Activated T-helper 17 cell treated with anti-CD3 and anti-CD28 coated beads, Interleukin-2, amount 50 U/mL, for 72 hours (primary cell): ENCODE results near the gene HIRA. TPM values are rescaled to one million over a fixed set of nuclear protein-coding genes. Genes with fewer than 3 reads are reported as not detected.
"Not testable (repeated sequence)": the region's sequence is repeated elsewhere in the genome, so short reads cannot be mapped to it uniquely, and the experiment has no call there.

Experiments
- ATAC-seq: fragments of 150-1000 bp; cut with Tn5 transposase; replicated peaks from 2 replicates; pipeline ENCODE4 v1.10.0; 2021; ENCODE audit warnings: mild to moderate bottlenecking, moderate library complexity
- H3K27ac Mint-ChIP-seq: one replicate; pipeline ENCODE4 v1.8.0; 2022; ENCODE audit warnings: mixed read lengths
- H3K27me3 Mint-ChIP-seq: one replicate; pipeline ENCODE4 v1.8.0; 2022; ENCODE audit warnings: mixed read lengths
- H3K36me3 Mint-ChIP-seq: one replicate; pipeline ENCODE4 v1.8.0; 2022; ENCODE audit warnings: low read depth, mild to moderate bottlenecking, mixed read lengths
- H3K4me1 Mint-ChIP-seq: one replicate; pipeline ENCODE4 v1.8.0; 2022; ENCODE audit warnings: mixed read lengths
- H3K4me3 Mint-ChIP-seq: one replicate; pipeline ENCODE4 v1.8.0; 2022; ENCODE audit warnings: mild to moderate bottlenecking, mixed read lengths
- H3K9me3 Mint-ChIP-seq: one replicate; pipeline ENCODE4 v1.8.0; 2022; ENCODE audit warnings: mixed read lengths
- total RNA-seq, 2 donors: library from RNA; stranded (reverse); gene quantifications; one replicate each; pipeline ENCODE4 v1.2.3, GENCODE V29; 2022

Gene HIRA
- total RNA-seq, 2 donors from 2014 or later: 21.4 to 45.6 TPM

- Mint-ChIP-seq H3K4me3 (no peak overlapping the region), H3K36me3 (peaks cover 85% of the 10 kb centered on the region), H3K4me1 (no peaks in the 10 kb centered on the region), H3K27ac (peak overlapping the region; percentile 44), H3K27me3 (no peaks in the 10 kb centered on the region), H3K9me3 (no peaks in the 10 kb centered on the region)
- ATAC-seq: no peak
Measured at GRCh38 chr22:19440411-19441195, 9.1 kb upstream of the HIRA start.

DNA sequence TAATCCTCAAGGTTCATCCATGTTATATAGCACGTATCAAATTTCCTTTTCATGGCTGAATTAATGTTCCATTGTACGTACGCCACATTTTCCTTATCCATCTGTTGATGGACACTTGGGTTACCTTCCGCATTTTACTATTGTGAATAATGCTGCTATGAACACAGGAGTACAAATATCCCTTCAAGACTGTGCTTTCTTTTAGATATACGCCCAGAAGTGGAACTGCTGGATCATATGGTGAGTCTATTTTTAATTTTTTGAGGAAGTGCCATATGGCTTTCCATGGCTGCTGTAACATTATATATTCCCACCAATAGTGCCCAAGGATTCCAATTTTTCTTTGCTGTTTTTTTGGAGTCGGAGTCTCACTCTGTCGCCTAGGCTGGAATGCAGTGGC lies 6.8 kb upstream of the HIRA start:
- H3K27ac Mint-ChIP-seq: peak overlapping the region; percentile 24
- peaks cover 5% of the 10 kb centered on the region for H3K4me1 Mint-ChIP-seq
- peaks cover 83% of the 10 kb centered on the region for H3K36me3 Mint-ChIP-seq
- no peak overlapping the region for H3K4me3 Mint-ChIP-seq
- H3K27me3 Mint-ChIP-seq: no peaks in the 10 kb centered on the region
- H3K9me3 Mint-ChIP-seq: no peaks in the 10 kb centered on the region
- no peak for ATAC-seq

GRCh38 chr22:19436444-19437161 lies 5.1 kb upstream of the HIRA start:
- ATAC-seq, H3K27me3 Mint-ChIP-seq, H3K4me3 Mint-ChIP-seq, H3K9me3 Mint-ChIP-seq, H3K4me1 Mint-ChIP-seq: not testable (repeated sequence)
- peaks cover 72% of the 10 kb centered on the region for H3K36me3 Mint-ChIP-seq
- peak overlapping the region; percentile 8 for H3K27ac Mint-ChIP-seq

DNA sequence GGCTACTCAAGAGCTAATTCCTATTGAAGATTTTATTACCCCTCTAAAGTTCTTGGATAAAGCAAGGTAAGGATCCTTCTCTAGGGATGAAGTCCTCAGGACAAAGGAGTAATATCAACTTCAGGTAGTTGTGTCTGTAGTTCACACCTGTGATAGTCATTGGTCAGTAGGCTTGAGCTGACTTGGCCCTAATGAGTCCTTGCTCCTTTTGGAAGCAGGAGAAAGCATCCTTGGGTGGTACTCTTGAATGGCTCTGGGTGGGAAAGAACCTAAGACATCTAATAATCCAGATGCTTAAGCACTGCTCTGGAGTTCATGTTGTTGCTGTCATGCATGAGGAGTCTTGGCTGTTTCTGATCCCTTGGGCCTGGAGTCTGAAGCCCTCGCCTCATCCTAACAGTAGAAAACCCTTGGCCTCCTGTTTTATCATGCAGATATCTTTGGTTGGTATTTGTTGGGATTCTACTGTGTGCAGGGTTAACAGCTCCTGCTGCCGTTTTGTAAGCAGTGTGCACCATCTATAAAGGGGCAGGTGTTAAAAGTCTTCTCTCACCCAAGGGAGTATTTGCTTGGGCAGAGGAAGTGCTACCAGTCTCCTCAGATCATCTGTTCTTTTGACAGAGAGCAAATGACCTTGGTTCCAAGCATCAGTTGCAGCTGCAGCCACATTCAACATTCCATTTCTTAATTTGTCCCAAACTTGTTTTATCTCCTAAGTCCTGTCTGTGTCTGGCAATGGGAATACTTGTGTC lies 3.5 kb upstream of the HIRA start:
- Mint-ChIP-seq H3K27me3 (no peaks in the 10 kb centered on the region), H3K9me3 (no peaks in the 10 kb centered on the region), H3K4me3 (peak overlapping the region; percentile 84), H3K27ac (peak overlapping the region; percentile 71), H3K36me3 (peaks cover 60% of the 10 kb centered on the region), H3K4me1 (peaks cover 10% of the 10 kb centered on the region)
- no peak for ATAC-seq

DNA sequence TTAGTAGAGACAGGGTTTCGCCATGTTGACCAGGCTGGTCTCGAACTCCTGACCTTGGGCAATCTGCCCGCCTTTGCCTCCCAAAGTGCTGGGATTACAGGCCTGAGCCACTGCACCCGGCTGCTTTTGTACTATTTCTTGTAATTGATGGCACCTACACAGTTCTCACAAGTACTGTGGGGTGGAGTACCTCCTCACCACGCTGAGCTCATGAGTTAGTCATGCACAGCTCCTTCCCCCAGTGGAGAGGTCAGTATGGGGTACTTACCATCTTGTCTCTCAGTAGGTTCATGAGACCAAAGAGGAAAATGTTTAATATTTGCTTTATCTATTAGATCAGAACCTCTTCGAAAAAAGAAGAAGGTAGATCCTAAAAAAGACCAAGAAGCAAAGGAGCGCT lies 2.9 kb upstream of the HIRA start:
- peak overlapping the region; percentile 84 for H3K4me3 Mint-ChIP-seq
- H3K27ac Mint-ChIP-seq: peak overlapping the region; percentile 71
- H3K4me1 Mint-ChIP-seq: peaks cover 16% of the 10 kb centered on the region
- H3K9me3 Mint-ChIP-seq: no peaks in the 10 kb centered on the region
- H3K36me3 Mint-ChIP-seq: peaks cover 60% of the 10 kb centered on the region
- no peak for ATAC-seq
- H3K27me3 Mint-ChIP-seq: no peaks in the 10 kb centered on the region

DNA sequence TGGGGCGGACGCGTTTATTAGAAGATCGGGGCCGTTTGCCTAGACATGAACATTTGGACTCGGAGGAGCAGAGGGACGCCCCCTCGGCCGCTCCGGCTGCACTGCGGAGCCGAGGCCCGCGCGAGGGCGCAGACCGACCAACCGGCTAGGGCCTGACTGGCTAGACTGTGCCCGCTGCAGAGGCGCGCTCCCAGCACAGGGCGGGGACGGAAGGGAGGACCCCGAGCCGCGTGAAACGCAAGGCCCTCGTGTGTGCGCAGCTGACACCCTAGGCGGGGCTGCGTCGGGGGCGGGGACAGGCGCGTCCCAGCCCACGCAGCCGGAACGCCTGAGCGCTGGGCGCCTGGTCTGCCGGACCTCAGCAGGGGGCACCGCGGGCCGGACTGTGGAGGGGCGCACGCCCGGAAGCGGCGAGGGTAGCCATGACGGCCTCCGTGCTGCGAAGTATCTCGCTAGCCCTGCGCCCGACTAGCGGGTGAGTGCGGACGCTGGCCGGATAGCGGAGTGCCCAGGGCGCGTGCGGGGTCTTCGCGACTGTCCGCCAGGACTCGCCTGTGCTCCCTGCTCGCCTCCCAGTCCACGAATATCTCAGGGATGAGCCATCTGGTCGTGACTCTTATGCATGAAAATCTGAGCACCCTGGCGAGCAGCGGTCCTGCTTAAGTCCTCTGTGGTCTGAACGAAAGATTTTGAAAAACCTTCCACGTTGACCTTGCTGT lies 759 bp upstream of the HIRA start, which contains the start of gene MRPL40:
Gene MRPL40 (plus strand): TSS at position 413 of the 719 bp plus-strand sequence. CDS start 10 bp downstream, at position 423.
- Mint-ChIP-seq H3K27me3 (no peaks in the 10 kb centered on the region), H3K27ac (peak within 1 kb of the TSS; percentile 78), H3K36me3 (peaks cover 54% of the 10 kb centered on the region), H3K4me3 (peak within 1 kb of the TSS; percentile 84), H3K9me3 (no peaks in the 10 kb centered on the region), H3K4me1 (peaks cover 20% of the 10 kb centered on the region)
- ATAC-seq: peak; percentile 85

DNA sequence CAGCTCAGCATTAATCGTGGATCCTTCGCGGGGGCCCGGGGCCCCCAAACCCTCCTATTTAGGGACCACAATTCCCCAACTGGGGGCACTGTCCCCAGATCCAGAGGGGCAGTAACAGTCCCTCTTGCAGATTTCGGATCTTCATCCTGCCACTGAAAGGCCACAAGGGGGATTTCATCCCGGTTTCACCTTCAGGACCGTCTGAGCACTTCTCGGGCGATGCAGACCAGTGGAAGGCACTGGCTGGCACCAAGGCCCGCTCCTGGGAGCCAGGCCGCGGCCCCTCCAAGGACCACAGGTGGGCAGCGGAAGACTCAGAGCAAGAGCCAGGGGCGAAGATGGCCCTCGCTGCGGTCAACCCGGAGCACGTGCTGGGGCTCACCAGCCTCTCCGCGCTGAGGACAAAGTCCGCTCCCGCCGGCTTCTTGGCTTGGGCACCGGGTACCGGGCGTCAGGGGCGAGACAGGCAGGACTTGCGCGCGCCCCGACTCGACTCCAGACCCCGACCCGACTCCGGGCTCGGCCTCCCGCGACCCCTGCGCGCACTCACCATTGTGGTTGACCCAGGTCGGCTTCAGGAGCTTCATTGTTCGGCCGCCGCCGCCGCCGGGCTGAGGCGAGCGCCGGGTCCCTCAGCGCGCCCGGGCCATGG lies 517 bp downstream of the HIRA start:
- ATAC-seq: no peak
- Mint-ChIP-seq H3K4me3 (peak overlapping the region; percentile 89), H3K27me3 (no peaks in the 10 kb centered on the region), H3K4me1 (peaks cover 32% of the 10 kb centered on the region), H3K36me3 (peaks cover 52% of the 10 kb centered on the region), H3K9me3 (no peaks in the 10 kb centered on the region), H3K27ac (peak overlapping the region; percentile 86)

GRCh38 chr22:19429950-19430889 lies 1.3 kb downstream of the HIRA start:
- Mint-ChIP-seq H3K27ac (peak overlapping the region; percentile 86), H3K36me3 (peaks cover 48% of the 10 kb centered on the region), H3K27me3 (no peaks in the 10 kb centered on the region), H3K4me3 (peak overlapping the region; percentile 89), H3K9me3 (no peaks in the 10 kb centered on the region), H3K4me1 (peaks cover 33% of the 10 kb centered on the region)
- no peak for ATAC-seq

DNA sequence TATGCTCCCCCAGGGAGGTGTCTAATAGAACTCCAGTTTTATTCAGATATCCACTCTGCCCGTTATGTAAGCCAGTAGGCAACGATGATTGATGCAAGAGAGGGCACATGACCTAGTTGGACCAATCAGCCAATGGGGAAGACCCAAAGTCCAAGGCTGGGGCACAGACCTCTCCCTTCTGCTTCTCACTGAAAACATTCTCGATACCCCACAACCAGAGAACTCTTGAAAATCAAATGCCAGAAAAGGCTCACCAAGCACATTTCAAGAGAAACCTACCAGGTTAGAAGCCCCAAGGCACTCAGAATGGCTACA lies 7.4 kb downstream of the HIRA start:
- no peak for ATAC-seq
- no peak overlapping the region for H3K27ac Mint-ChIP-seq
- H3K4me1 Mint-ChIP-seq: peaks cover 53% of the 10 kb centered on the region

DNA sequence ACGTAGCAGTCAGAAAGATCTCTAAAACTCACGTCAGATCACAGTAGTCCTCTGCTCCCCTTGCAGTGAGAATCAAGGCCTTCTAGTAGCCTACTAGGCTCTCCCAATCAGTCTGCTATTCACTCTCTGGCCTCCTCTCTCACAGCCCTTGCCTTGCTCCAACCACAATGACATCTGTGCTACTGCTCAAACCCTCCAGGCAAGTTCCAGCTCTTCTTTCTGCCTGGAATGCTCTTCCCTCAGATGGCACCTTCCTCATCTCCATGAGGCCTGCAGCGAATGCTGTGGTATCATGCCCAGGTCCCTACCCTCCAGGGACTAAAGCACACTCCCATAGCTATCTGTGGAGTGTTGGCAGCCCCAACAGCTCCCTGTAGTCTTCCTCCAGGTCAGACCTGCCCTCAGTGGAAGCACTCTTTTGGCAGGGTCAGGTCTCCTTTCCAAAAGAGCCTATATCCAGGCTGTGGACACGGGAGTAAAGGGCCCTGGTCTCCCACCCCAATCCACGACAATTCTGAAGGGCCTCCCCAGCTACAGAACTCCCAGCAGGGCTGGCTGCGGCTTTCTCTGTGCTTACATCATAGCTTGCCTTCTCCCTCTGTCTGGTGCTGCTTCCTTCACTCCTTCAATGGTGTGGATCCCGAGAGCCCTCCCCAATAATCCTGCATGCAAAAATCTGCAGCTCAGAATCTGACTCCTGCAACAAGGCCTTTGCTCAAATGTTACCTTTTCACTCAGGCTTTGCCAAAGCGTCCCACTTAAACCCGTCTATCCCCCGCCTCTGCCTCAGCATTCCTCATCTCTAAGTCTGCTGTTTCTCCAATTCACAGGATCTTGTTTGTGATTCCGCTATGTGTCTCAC lies 8.9 kb downstream of the HIRA start:
- no peaks in the 10 kb centered on the region for H3K9me3 Mint-ChIP-seq
- no peak for ATAC-seq
- no peaks in the 10 kb centered on the region for H3K27me3 Mint-ChIP-seq
- peak overlapping the region; percentile 13 for H3K4me3 Mint-ChIP-seq
- peaks cover 14% of the 10 kb centered on the region for H3K36me3 Mint-ChIP-seq
- peak overlapping the region; percentile 74 for H3K27ac Mint-ChIP-seq
- H3K4me1 Mint-ChIP-seq: peaks cover 56% of the 10 kb centered on the region

More for the DNA sequence above, 7.4 kb downstream of the HIRA start:
- no peak overlapping the region for H3K4me3 Mint-ChIP-seq
- H3K27me3 Mint-ChIP-seq: no peaks in the 10 kb centered on the region
- H3K9me3 Mint-ChIP-seq: no peaks in the 10 kb centered on the region
- H3K36me3 Mint-ChIP-seq: peaks cover 23% of the 10 kb centered on the region

DNA sequence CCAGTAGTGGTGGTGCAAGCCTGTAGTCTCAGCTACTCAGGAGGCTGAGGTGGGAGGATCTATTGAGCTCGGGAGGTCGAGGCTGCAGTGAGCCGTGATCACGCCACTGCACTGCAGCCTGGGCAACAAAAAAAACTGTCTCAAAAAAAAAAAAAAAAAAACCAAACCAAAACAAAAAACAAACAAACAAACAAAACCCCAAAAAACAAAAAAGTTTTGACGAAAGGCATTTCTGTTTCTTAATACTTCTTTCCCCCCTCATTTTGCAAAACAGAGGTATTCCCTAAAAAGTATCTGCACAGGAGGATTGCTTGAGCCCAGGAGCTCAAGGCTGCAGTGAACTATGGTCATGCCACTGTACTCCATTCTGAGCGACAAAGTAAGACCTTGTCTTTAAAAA lies 11.2 kb downstream of the HIRA start:
- H3K4me3 Mint-ChIP-seq: peak overlapping the region; percentile 69
- H3K4me1 Mint-ChIP-seq: peaks cover 44% of the 10 kb centered on the region
- peak overlapping the region; percentile 84 for H3K27ac Mint-ChIP-seq
- no peaks in the 10 kb centered on the region for H3K9me3 Mint-ChIP-seq
- H3K27me3 Mint-ChIP-seq: no peaks in the 10 kb centered on the region
- ATAC-seq: no peak
- H3K36me3 Mint-ChIP-seq: peaks cover 19% of the 10 kb centered on the region

GRCh38 chr22:19419464-19420178 lies 11.9 kb downstream of the HIRA start:
- H3K4me1 Mint-ChIP-seq: peaks cover 44% of the 10 kb centered on the region
- H3K4me3 Mint-ChIP-seq: peak overlapping the region; percentile 69

More at GRCh38 chr22:19419464-19420178, 11.9 kb downstream of the HIRA start:
- H3K36me3 Mint-ChIP-seq: peaks cover 19% of the 10 kb centered on the region
- no peaks in the 10 kb centered on the region for H3K27me3 Mint-ChIP-seq
- peak overlapping the region; percentile 84 for H3K27ac Mint-ChIP-seq
- ATAC-seq: peak; percentile 98
- no peaks in the 10 kb centered on the region for H3K9me3 Mint-ChIP-seq
